Left renal pelvis (tissue), 4 donors: ENCODE measurements around the gene TMEM63B. TPM values are rescaled to one million over a fixed set of nuclear protein-coding genes. Genes with fewer than 3 reads are reported as not detected.
"Not testable (repeated sequence)": the region's sequence is repeated elsewhere in the genome, so short reads cannot be mapped to it uniquely, and the experiment has no call there.

Source experiments
- DNase-seq, 4 donors: peaks; one replicate each; pipeline ENCODE4 v3.0.0-alpha.2; 2013; ENCODE audit warnings: low read depth in 4 of 4, low spot score in 3 of 4
- polyA plus RNA-seq, 4 donors: library from polyadenylated mRNA; unstranded; fragments of 120-200 nt; gene quantifications; one replicate each; pipeline ENCODE4 v1.2.1, GENCODE V29; 2013; ENCODE audit not compliant: insufficient read length in 4 of 4

The TMEM63B gene
- polyA plus RNA-seq, 4 donors = 23.9 to 37.9 (median 31.3) TPM

GRCh38 chr6:44166591-44167184, 39.3 kb downstream of the TMEM63B start:
- no peak for DNase-seq

GRCh38 chr6:44167567-44167966, 40.2 kb downstream of the TMEM63B start:
- no peak for DNase-seq

- DNase-seq = no peak
Observed at GRCh38 chr6:44169154-44169553, 41.8 kb downstream of the TMEM63B start.

- no peak for DNase-seq
Observed at GRCh38 chr6:44169886-44170570, 42.7 kb downstream of the TMEM63B start.

GRCh38 chr6:44171899-44172546, 44.7 kb downstream of the TMEM63B start:
- no peak for DNase-seq

- DNase-seq = peak; percentile 33 to 57 (median 48)
Observed at GRCh38 chr6:44172731-44173500, 45.6 kb downstream of the TMEM63B start.

- DNase-seq = no peak
Observed at GRCh38 chr6:44176130-44176761, 48.9 kb downstream of the TMEM63B start.

GRCh38 chr6:44176762-44177509, 49.6 kb downstream of the TMEM63B start:
- no peak for DNase-seq

GRCh38 chr6:44177691-44178423, 50.5 kb downstream of the TMEM63B start:
- DNase-seq = no peak

- DNase-seq = no peak
Observed at GRCh38 chr6:44178424-44179071, 51.2 kb downstream of the TMEM63B start.

GRCh38 chr6:44179072-44179536, 51.8 kb downstream of the TMEM63B start:
- no peak for DNase-seq

- DNase-seq = no peak
Observed at GRCh38 chr6:44179648-44180047, 52.3 kb downstream of the TMEM63B start.

- no peak for DNase-seq
Observed at GRCh38 chr6:44180406-44180805, 53.1 kb downstream of the TMEM63B start.

GRCh38 chr6:44180886-44181285, 53.5 kb downstream of the TMEM63B start:
- no peak for DNase-seq

- DNase-seq = not testable (repeated sequence)
Observed at GRCh38 chr6:44181784-44182183, 54.4 kb downstream of the TMEM63B start.

- no peak for DNase-seq
Observed at GRCh38 chr6:44182911-44183390, 55.6 kb downstream of the TMEM63B start.

GRCh38 chr6:44183783-44184182, 56.4 kb downstream of the TMEM63B start:
- DNase-seq = no peak

- DNase-seq = not testable (repeated sequence)
Observed at GRCh38 chr6:44185356-44185755, 58.0 kb downstream of the TMEM63B start.
